Stimulated activated CD8-positive, alpha-beta memory T cell treated with anti-CD3 and anti-CD28 coated beads, Interleukin-12 subunit alpha, Interleukin-12 subunit beta, amount 100 ng/mL, for 4 hours (primary cell): ENCODE measurements around the gene SLC6A6.

Source experiments
- DNase-seq: peaks from one replicate; pipeline ENCODE4 v3.0.0-alpha.2; 2020; ENCODE audit warnings: low read depth

Gene SLC6A6

GRCh38 chr3:14402304-14402811, at the start of gene SLC6A6:
SLC6A6 (plus strand) TSS chr3:14402606; CDS start chr3:14443635, 41,029 bp downstream.
- peak; percentile 88 for DNase-seq

GRCh38 chr3:14353502-14353901, 48.9 kb upstream of the SLC6A6 start:
- no peak for DNase-seq

- DNase-seq, result no peak
Observed at GRCh38 chr3:14357463-14357862, 44.9 kb upstream of the SLC6A6 start.

GRCh38 chr3:14358426-14359211, 43.8 kb upstream of the SLC6A6 start:
- DNase-seq, result no peak

GRCh38 chr3:14359348-14359747, 43.1 kb upstream of the SLC6A6 start:
- DNase-seq, result no peak

GRCh38 chr3:14360123-14360881, 42.1 kb upstream of the SLC6A6 start:
- no peak for DNase-seq

GRCh38 chr3:14361068-14361677, 41.2 kb upstream of the SLC6A6 start:
- DNase-seq, result no peak

GRCh38 chr3:14362890-14363289, 39.5 kb upstream of the SLC6A6 start:
- no peak for DNase-seq

GRCh38 chr3:14363379-14363778, 39.0 kb upstream of the SLC6A6 start:
- no peak for DNase-seq

GRCh38 chr3:14363991-14364390, 38.4 kb upstream of the SLC6A6 start:
- no peak for DNase-seq

GRCh38 chr3:14364580-14365292, 37.7 kb upstream of the SLC6A6 start:
- no peak for DNase-seq

- no peak for DNase-seq
Observed at GRCh38 chr3:14366248-14366647, 36.2 kb upstream of the SLC6A6 start.

GRCh38 chr3:14366915-14367823, 35.2 kb upstream of the SLC6A6 start:
- DNase-seq, result no peak

- no peak for DNase-seq
Observed at GRCh38 chr3:14368146-14368545, 34.3 kb upstream of the SLC6A6 start.

- DNase-seq, result no peak
Observed at GRCh38 chr3:14368885-14369284, 33.5 kb upstream of the SLC6A6 start.

GRCh38 chr3:14369675-14370669, 32.4 kb upstream of the SLC6A6 start:
- no peak for DNase-seq

- DNase-seq, result no peak
Observed at GRCh38 chr3:14370720-14371572, 31.5 kb upstream of the SLC6A6 start.

GRCh38 chr3:14371573-14372474, 30.6 kb upstream of the SLC6A6 start:
- no peak for DNase-seq
